Measurements from ENCODE around the gene RABL2B. TPM values are rescaled to one million over a fixed set of nuclear protein-coding genes. Genes with fewer than 3 reads are reported as not detected.

Gene RABL2B
- total RNA-seq, 1 experiment from 2014 or later, result 36.7 TPM

GRCh38 chr22:50734986-50735738, 48.3 kb downstream of the RABL2B start:
- H3K4me1 ChIP-seq (ENCODE audit: control insufficient read depth in 1 of 2, insufficient read depth in 2 of 2, low read length in 2 of 2), result peaks cover 0 to 12% of the 10 kb centered on the region in 2 experiments; a peak in 2 of 4 replicates
- no peaks in the 10 kb centered on the region for H3K79me2 ChIP-seq (ENCODE audit: insufficient read depth, low read length)
- no peak for TF ChIP-seq CTCF (IDR thresholded peaks at IDR 0.05 in 2 of 3, conservative IDR thresholded peaks at IDR 0.05 in 1 of 3; ENCODE audit: borderline replicate concordance in 1 of 3, insufficient read depth in 1 of 3, low read depth in 2 of 3, low read length in 2 of 3)
- TF ChIP-seq CEBPB (IDR thresholded peaks at IDR 0.05; ENCODE audit: low read depth), result no peak
- H3K9ac ChIP-seq (ENCODE audit: low read length), result no peak overlapping the region
- no peak overlapping the region for H3K4me2 ChIP-seq (ENCODE audit: low read length)
- intact Hi-C loops (cut with micrococcal nuclease), result no loop called here
- RAD21 ChIA-PET (ENCODE audit: low non-redundant PET in 1 of 2, low total read pairs in 2 of 2, uncharacterized antibody in 2 of 2, unreplicated experiment in 2 of 2), result no interaction called here
- H3K27me3 ChIP-seq (ENCODE audit: insufficient read depth, low read length), result no peaks in the 10 kb centered on the region
- H4K20me1 ChIP-seq (ENCODE audit: insufficient read depth), result no peaks in the 10 kb centered on the region
- no peak overlapping the region for H3K4me3 ChIP-seq (replicated peaks in 1 of 2; ENCODE audit: low read depth in 1 of 2, low read length in 2 of 2)
- H2AFZ ChIP-seq (ENCODE audit: low read depth, low read length, poor library complexity, severe bottlenecking), result no peak overlapping the region
- no peaks in the 10 kb centered on the region; a peak in 1 of 4 replicates for H3K36me3 ChIP-seq (ENCODE audit: control insufficient read depth in 1 of 2, insufficient read depth in 2 of 2, low read length in 2 of 2)
- H3K27ac ChIP-seq (ENCODE audit: low read depth, low read length), result no peak overlapping the region
- DNase-seq (ENCODE audit: low read depth, low spot score) (no peak), ATAC-seq (no peak)
- H3K9me3 ChIP-seq (ENCODE audit: control insufficient read depth in 1 of 2, insufficient read depth in 1 of 2, low read depth in 1 of 2, low read length in 2 of 2), result no peaks in the 10 kb centered on the region
- no TSS peak for BruUV-seq (replicated peaks)
- POLR2A ChIA-PET, result no interaction called here
- CTCF ChIA-PET, result no interaction called here
- no peaks in the 10 kb centered on the region for H3K9me2 ChIP-seq (ENCODE audit: insufficient read depth)

GRCh38 chr22:50734343-50734771, 49.1 kb downstream of the RABL2B start:
- CTCF ChIA-PET, result no interaction called here
- H4K20me1 ChIP-seq (ENCODE audit: insufficient read depth), result no peaks in the 10 kb centered on the region
- ATAC-seq (no peak), DNase-seq (ENCODE audit: low read depth, low spot score) (no peak)
- H3K9ac ChIP-seq (ENCODE audit: low read length), result no peak overlapping the region
- no peaks in the 10 kb centered on the region for H3K9me2 ChIP-seq (ENCODE audit: insufficient read depth)
- POLR2A ChIA-PET, result no interaction called here
- no peak overlapping the region for H2AFZ ChIP-seq (ENCODE audit: low read depth, low read length, poor library complexity, severe bottlenecking)
- no peaks in the 10 kb centered on the region for H3K9me3 ChIP-seq (ENCODE audit: control insufficient read depth in 1 of 2, insufficient read depth in 1 of 2, low read depth in 1 of 2, low read length in 2 of 2)
- H3K79me2 ChIP-seq (ENCODE audit: insufficient read depth, low read length), result no peaks in the 10 kb centered on the region
- intact Hi-C loops (cut with micrococcal nuclease), result no loop called here
- no peaks in the 10 kb centered on the region for H3K27me3 ChIP-seq (ENCODE audit: insufficient read depth, low read length)
- no peaks in the 10 kb centered on the region; a peak in 1 of 4 replicates for H3K36me3 ChIP-seq (ENCODE audit: control insufficient read depth in 1 of 2, insufficient read depth in 2 of 2, low read length in 2 of 2)
- no peak overlapping the region for H3K4me3 ChIP-seq (replicated peaks in 1 of 2; ENCODE audit: low read depth in 1 of 2, low read length in 2 of 2)
- peaks cover 0 to 12% of the 10 kb centered on the region in 2 experiments; a peak in 2 of 4 replicates for H3K4me1 ChIP-seq (ENCODE audit: control insufficient read depth in 1 of 2, insufficient read depth in 2 of 2, low read length in 2 of 2)
- no peak overlapping the region for H3K27ac ChIP-seq (ENCODE audit: low read depth, low read length)
- RAD21 ChIA-PET (ENCODE audit: low non-redundant PET in 1 of 2, low total read pairs in 2 of 2, uncharacterized antibody in 2 of 2, unreplicated experiment in 2 of 2), result no interaction called here
- TF ChIP-seq ATF3 (IDR thresholded peaks at IDR 0.05) (no peak), ZNF274 (IDR thresholded peaks at IDR 0.05; ENCODE audit: low read depth, low read length) (no peak), POLR2A (IDR thresholded peaks at IDR 0.05; ENCODE audit: borderline replicate concordance, extremely low read depth, insufficient read depth, insufficient read length) (no peak), EGR1 (IDR thresholded peaks at IDR 0.05; ENCODE audit: low read depth) (no peak), EZH2 (IDR thresholded peaks at IDR 0.05) (no peak)
- H3K4me2 ChIP-seq (ENCODE audit: low read length), result no peak overlapping the region
- BruUV-seq (replicated peaks), result no TSS peak
